LNCAP (cell line): ENCODE data around the gene STK33.

ENCODE experiments used
- TF ChIP-seq, protein P1 (sequence below): fragments of 450-650 bp; IDR thresholded peaks from 2 replicates; pipeline ENCODE4 v1.5.1; 2017; ENCODE audit warnings: mild to moderate bottlenecking

STK33 gene

DNA sequence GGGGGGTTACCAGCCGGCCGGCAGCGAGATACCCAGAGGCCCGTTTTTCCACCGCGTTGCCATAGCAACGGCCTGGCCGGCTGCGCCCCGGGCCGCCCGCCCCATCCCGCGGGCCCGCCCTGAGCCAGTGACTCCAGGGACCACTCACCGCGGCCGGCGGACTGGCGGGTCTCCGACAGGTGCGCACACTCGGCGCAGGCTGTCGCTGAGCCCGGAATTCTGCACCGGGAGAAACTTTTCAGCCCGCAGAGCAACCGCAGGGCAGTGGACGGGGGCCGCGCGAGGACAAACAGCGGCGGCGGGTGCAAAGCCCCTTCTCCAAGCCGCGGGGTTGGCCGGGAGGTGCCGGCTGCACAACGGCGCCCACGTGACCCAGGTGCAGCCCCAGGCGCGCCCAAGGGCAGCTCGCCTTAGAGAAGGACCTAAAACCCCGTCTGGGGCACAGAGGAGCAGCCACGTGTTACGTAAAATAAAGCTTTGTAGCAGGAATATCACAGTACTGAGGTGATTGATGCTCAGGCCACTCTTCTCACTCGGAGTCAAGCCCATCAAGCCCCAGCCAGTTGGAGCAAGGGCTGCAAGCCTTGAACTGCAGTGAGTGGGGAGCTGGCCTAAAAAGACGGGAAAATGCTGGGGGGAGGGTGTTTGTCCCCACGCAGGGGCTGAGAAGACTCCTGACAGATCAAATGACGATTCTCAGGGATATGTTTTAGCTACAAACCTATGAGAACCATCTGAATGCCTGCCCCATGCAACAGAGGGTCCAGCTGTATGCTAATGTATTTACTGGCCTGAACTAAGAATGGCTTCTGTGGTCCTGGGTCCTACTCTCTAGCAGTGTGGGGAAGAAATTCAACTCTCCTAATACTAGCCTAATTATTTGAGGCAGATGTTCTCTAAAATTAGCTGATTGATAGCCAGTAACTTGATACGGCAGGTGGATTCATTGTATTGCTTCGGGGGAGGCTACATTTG lies at the start of gene STK33:
STK33 (minus strand) TSS at position 294 of the 975 bp plus-strand sequence. CDS start 119,323 bp downstream, outside the sequence.
- TF ChIP-seq, protein P1, sequence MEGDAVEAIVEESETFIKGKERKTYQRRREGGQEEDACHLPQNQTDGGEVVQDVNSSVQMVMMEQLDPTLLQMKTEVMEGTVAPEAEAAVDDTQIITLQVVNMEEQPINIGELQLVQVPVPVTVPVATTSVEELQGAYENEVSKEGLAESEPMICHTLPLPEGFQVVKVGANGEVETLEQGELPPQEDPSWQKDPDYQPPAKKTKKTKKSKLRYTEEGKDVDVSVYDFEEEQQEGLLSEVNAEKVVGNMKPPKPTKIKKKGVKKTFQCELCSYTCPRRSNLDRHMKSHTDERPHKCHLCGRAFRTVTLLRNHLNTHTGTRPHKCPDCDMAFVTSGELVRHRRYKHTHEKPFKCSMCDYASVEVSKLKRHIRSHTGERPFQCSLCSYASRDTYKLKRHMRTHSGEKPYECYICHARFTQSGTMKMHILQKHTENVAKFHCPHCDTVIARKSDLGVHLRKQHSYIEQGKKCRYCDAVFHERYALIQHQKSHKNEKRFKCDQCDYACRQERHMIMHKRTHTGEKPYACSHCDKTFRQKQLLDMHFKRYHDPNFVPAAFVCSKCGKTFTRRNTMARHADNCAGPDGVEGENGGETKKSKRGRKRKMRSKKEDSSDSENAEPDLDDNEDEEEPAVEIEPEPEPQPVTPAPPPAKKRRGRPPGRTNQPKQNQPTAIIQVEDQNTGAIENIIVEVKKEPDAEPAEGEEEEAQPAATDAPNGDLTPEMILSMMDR, result no peak

DNA sequence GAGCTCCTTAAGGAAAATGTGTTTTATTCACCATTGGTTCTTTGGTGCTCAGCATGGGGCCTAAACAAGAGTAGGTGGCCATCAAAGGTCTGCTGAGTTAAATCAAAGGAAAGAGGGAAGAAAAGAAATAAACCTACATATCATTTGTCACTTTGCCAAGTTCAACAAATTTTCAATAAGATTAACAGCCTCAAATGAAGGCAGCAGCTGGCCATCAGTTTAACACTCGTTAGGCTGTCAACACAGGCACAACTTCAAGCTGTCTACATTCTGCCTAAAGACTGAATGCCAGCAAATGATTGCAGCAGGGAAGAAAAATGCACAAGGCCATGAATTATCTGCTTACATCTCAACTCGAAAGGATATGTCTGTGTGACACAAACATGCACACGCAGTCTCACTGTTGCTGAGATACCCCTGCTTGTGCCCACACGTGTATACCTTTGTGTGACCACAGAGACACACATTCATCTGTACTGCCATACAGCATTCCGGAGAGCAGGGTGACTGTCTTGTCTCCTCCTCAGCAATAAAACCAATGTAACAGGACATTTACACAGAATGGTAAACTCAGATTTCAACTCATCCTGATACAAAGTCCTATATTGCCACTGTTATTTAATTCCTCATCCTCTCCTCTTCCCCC lies 48.3 kb upstream of the STK33 start:
- TF ChIP-seq, protein P1, result no peak

DNA sequence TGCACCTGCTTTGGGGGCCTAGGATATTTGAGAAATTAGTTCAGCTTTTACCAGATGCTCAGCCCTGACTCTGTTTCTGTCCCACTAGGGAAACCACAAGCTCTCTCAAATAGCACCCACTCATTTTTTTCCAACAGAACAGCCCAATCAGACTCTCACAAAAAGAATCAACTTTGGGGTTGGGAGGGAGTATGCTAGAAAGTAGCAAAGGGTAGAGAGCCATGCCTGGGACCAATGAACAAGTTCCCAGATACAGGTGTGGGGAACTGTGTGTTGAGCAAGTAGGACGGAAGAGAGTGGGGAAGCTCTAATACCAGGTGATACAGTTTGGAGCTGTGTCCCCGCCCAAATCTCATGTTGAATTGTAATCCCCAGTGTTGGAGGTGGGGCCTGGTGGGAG lies 47.3 kb upstream of the STK33 start:
- TF ChIP-seq, protein P1, result no peak

DNA sequence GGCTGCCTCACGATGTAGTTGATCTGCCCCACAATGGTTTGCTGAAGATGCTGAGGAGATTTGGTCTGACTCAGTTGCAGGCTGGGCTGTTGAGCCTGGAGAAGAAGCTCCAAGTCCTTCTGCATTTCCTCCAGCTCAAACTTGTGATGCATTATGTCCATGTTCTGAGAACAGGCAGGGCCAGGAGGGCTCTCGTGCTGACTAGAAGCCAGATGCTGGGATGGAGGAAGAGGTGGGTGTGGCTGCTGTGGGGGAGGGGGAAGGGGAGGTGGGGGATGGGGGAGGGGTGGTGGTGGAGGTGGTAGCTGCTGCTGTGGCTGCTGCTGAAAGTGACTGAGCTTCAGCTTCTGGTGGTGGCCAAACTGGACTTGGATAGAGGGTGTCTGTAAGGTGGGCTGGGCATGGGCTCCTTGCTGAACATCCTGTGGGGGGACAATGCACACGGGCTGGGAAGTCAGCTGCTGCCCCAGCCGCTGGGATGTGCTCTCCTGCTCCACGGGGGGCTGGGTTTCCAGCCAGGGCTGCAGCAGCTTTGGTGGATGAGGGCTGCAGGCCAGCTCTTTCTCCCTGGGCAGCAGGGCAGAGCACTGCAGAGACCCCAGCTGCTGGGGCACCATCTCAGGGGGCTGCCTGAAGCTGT lies 46.4 kb upstream of the STK33 start:
- TF ChIP-seq, protein P1, result no peak

DNA sequence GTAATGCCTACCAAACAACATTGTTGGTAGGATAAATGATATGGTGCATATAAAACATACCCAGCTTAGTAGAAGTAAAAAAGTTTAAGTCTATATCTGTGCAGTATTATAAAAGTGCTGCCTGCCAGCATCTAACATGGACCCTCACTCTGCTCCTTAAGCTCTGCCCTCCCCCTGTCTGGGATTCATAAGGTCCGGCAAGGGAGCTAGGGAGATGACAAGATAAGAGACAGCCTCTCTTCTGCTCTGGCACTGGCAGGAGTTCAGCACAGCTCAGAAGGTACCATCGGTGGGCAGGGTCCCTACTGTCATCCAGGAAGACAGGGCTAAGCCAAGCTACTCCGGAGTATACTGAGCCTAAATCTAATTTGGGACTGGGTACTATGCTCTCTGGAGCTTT lies 45.6 kb upstream of the STK33 start:
- TF ChIP-seq, protein P1, result no peak

DNA sequence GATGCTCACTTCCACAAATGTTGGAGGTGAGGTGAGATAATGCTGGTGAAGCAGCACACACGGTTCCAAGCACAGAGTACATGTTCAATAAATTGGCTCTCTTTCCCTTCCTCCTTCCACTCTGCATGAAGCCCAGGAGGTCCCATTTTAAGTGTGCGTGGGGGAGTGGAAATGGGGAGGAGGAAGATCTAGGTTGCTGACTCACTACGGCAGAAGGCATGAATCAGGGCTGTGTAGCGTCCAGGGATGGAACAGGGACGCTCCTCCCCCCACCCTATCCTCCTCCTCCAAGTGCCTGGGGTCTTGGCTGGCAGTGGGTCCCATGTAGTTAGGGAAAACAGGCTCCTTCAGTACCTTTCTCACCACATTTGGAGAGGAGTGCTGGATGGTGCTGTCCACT lies 44.3 kb upstream of the STK33 start:
- TF ChIP-seq, protein P1, result no peak

DNA sequence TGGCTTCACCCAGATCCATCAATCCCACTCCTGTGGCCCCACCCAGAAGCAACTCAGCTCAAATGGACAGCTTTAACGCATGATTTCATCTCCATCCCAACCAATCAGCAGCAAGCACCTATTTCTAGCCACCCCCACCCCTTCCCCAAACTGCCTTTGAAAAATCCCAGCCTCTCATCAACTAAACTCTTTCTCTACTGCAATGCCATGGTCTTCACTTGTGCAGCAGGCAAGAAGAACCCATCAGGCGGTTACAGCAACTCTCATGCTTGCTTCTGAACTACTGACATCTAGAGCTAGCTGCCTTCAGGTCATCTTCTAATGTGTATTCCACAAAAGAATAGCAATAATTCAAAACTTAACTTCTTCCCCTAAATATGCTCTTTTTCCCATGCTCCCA lies 42.1 kb upstream of the STK33 start:
- TF ChIP-seq, protein P1, result no peak
